RPMI7951 (cell line): ENCODE data around the gene CTNNA1. TPM values are rescaled to one million over a fixed set of nuclear protein-coding genes. Genes with fewer than 3 reads are reported as not detected.

Experiments used
- total RNA-seq: library from RNA; depleted of rRNA; stranded (reverse); fragments of >200 nt; shearing (Covaris generic); gene quantifications from 2 replicates; pipeline ENCODE4 v1.2.3, GENCODE V29; 2014; rRNA removed

Gene CTNNA1
- total RNA-seq, 1 experiment from 2014 or later, result 243 TPM

Other genes starting within 250 kb of the CTNNA1 start
- 75.7 and 88.3 TPM in 2 replicates for gene ETF1, start 210.2 kb upstream of the CTNNA1 start, total RNA-seq
- 172 and 209 TPM in 2 replicates for gene HSPA9, start 178.0 kb upstream of the CTNNA1 start, total RNA-seq
- 0.10 and 0.12 TPM in 2 replicates for gene LRRTM2, start 121.9 kb downstream of the CTNNA1 start, total RNA-seq